GM12878 (cell line): ENCODE measurements around the gene GALNT9. TPM values are rescaled to one million over a fixed set of nuclear protein-coding genes. Genes with fewer than 3 reads are reported as not detected.

ENCODE experiments used
- ATAC-seq: fragments of 200-7000 bp; cut with Tn5 transposase; 3 replicates; pipeline ENCODE4 v1.9.1; 2020; ENCODE audit warnings: mild to moderate bottlenecking, moderate library complexity
- BruUV-seq: library from RNA; stranded (reverse); fragments of 400-500 nt; replicated peaks from 2 replicates; lab custom pipeline; 2021; lab: Mats Ljungman, UMichigan
- CTCF ChIA-PET: fragments of 300-600 bp; sonication (Branson Sonifier 250); formaldehyde crosslinking; extraction: SDS; loops from one replicate; lab custom pipeline; 2021; ENCODE audit warnings: inconsistent platforms; lab: Yijun Ruan, JAX
- POLR2A ChIA-PET: fragments of 350-600 bp; formaldehyde crosslinking; extraction: SDS; loops from one replicate; lab custom pipeline; 2021; ENCODE audit warnings: inconsistent platforms; lab: Charles Lee
- RAD21 ChIA-PET: fragments of 300-600 bp; sonication (Branson Sonifier 250); formaldehyde crosslinking; loops from one replicate; lab custom pipeline; 2023; ENCODE audit warnings: antibody characterized with exemption; ENCODE audit not compliant: unreplicated experiment; lab: Charles Lee
- SMC1A ChIA-PET: fragments of 300-600 bp; sonication (Branson Sonifier 250); formaldehyde crosslinking; loops from one replicate; lab custom pipeline; 2023; ENCODE audit not compliant: unreplicated experiment, uncharacterized antibody; lab: Charles Lee
- DNase-seq: peaks from one replicate; pipeline ENCODE4 v3.0.0-alpha.2; 2011; ENCODE audit warnings: low read depth, low spot score
- FAIRE-seq: peaks from 3 replicates; lab custom pipeline; 2011; peaks lifted over from hg19 to GRCh38; lab: Jason Lieb, UNC
- H2AFZ ChIP-seq: 2 replicates; pipeline ENCODE4 v1.6.0; 2011; ENCODE audit warnings: low read depth, low read length, control low read depth; ENCODE audit not compliant: control insufficient read depth
- H3K27ac ChIP-seq: 2 replicates; pipeline ENCODE4 v1.5.1; 2011; ENCODE audit warnings: control low read depth; ENCODE audit not compliant: control insufficient read depth, insufficient read depth
- H3K27me3 ChIP-seq, 2 experiments: replicated peaks in 1 of 2; 2 replicates each; pipeline versions ENCODE4 v1.6.0 to v1.6.1; 2011; ENCODE audit warnings: low read length in 1 of 2; ENCODE audit not compliant: control insufficient read depth in 2 of 2, insufficient read depth in 2 of 2
- H3K36me3 ChIP-seq, 2 experiments: 2 replicates each; pipeline ENCODE4 v1.5.1; 2011; ENCODE audit warnings: low read length in 1 of 2; ENCODE audit not compliant: control insufficient read depth in 2 of 2, insufficient read depth in 2 of 2
- H3K4me1 ChIP-seq: 2 replicates; pipeline ENCODE4 v1.6.1; 2011; ENCODE audit warnings: mild to moderate bottlenecking, low read length, moderate library complexity, mixed read lengths; ENCODE audit not compliant: control insufficient read depth, insufficient read depth
- H3K4me2 ChIP-seq: 2 replicates; pipeline ENCODE4 v1.6.0; 2011; ENCODE audit warnings: control low read depth; ENCODE audit not compliant: control insufficient read depth, insufficient read depth
- H3K4me3 ChIP-seq: fragments of 200-600 bp; sonication (generic); 2 replicates; pipeline ENCODE4 v1.5.1; 2016
- H3K79me2 ChIP-seq: 2 replicates; pipeline ENCODE4 v1.6.0; 2011; ENCODE audit warnings: low read length; ENCODE audit not compliant: control insufficient read depth, insufficient read depth
- H3K9ac ChIP-seq: 2 replicates; pipeline ENCODE4 v1.8.0; 2011; ENCODE audit warnings: low read length, control low read depth, mixed read lengths; ENCODE audit not compliant: control insufficient read depth, insufficient read depth
- H3K9me3 ChIP-seq: replicated peaks from 3 replicates; pipeline ENCODE4 v1.5.1; 2011; ENCODE audit warnings: mild to moderate bottlenecking, low read length; ENCODE audit not compliant: control insufficient read depth, insufficient read depth
- H4K20me1 ChIP-seq: 2 replicates; pipeline ENCODE4 v1.6.0; 2011; ENCODE audit not compliant: control insufficient read depth, insufficient read depth
- ATF7 ChIP-seq: fragments of 450-650 bp; IDR thresholded peaks from 2 replicates; pipeline ENCODE4 v1.6.1; 2016; ENCODE audit warnings: low read depth, mild to moderate bottlenecking
- BCL11A ChIP-seq: IDR thresholded peaks from 2 replicates; pipeline ENCODE4 v1.6.1; 2011; ENCODE audit warnings: low read depth, low read length
- BCLAF1 ChIP-seq: fragments of 450-650 bp; IDR thresholded peaks from 2 replicates; pipeline ENCODE4 v1.6.1; 2017; ENCODE audit warnings: antibody characterized with exemption, mild to moderate bottlenecking, moderate library complexity
- EP300 ChIP-seq, 2 experiments: fragments of 150-350 bp in 1 of 2; IDR thresholded peaks; 2 replicates each; pipeline ENCODE4 v1.6.1; 2011 to 2012; ENCODE audit warnings: low read depth in 2 of 2, low read length in 2 of 2, borderline replicate concordance in 1 of 2, improper control_type of control experiment in 1 of 2, inconsistent platforms in 1 of 2; ENCODE audit not compliant: control insufficient read depth in 1 of 2
- EZH2 ChIP-seq: IDR thresholded peaks from 2 replicates; pipeline ENCODE4 v1.6.1; 2012; ENCODE audit warnings: low read depth, mild to moderate bottlenecking, control low read depth, inconsistent platforms, low read length, borderline replicate concordance; ENCODE audit not compliant: control insufficient read depth
- IRF3 ChIP-seq: fragments of 450-650 bp; IDR thresholded peaks from 2 replicates; pipeline ENCODE4 v1.6.1; 2014; ENCODE audit warnings: mild to moderate bottlenecking
- MEF2B ChIP-seq: fragments of 450-650 bp; IDR thresholded peaks from 2 replicates; pipeline ENCODE4 v1.6.1; 2018; ENCODE audit warnings: mild to moderate bottlenecking, moderate library complexity; ENCODE audit not compliant: partially characterized antibody, poor library complexity, severe bottlenecking
- MLLT1 ChIP-seq: fragments of 450-650 bp; IDR thresholded peaks from 2 replicates; pipeline ENCODE4 v1.6.1; 2016; ENCODE audit warnings: mild to moderate bottlenecking
- MYB ChIP-seq: fragments of 150-350 bp; IDR thresholded peaks from 2 replicates; pipeline ENCODE4 v1.6.1; 2014; ENCODE audit warnings: mild to moderate bottlenecking, low read depth, low read length, borderline replicate concordance
- RAD51 ChIP-seq: fragments of 450-650 bp; IDR thresholded peaks from 2 replicates; pipeline ENCODE4 v1.6.1; 2016; ENCODE audit warnings: moderate library complexity, mild to moderate bottlenecking, inconsistent platforms
- REST ChIP-seq: IDR thresholded peaks from 2 replicates; pipeline ENCODE4 v1.6.1; 2012; ENCODE audit warnings: mild to moderate bottlenecking, low read depth, low read length
- SMC3 ChIP-seq: IDR thresholded peaks from 2 replicates; pipeline ENCODE4 v1.6.1; 2011; ENCODE audit warnings: low read length, improper control_type of control experiment, borderline replicate concordance
- SPI1 ChIP-seq: IDR thresholded peaks from 2 replicates; pipeline ENCODE4 v1.6.1; 2011; ENCODE audit warnings: low read depth, mild to moderate bottlenecking, low read length, moderate library complexity, borderline replicate concordance; ENCODE audit not compliant: insufficient read depth
- TAF1 ChIP-seq: IDR thresholded peaks from 2 replicates; pipeline ENCODE4 v1.6.1; 2011; ENCODE audit warnings: mild to moderate bottlenecking, low read depth, low read length, borderline replicate concordance
- WGBS: methylation state at CpG from one replicate; pipeline ENCODE4 v1.1.6; 2016; ENCODE audit warnings: low lambda C conversion rate; ENCODE audit not compliant: insufficient replicate concordance, insufficient coverage; ENCODE audit errors: missing lambda C conversion rate; 5-methylcytosine and 5-hydroxymethylcytosine counted together
- in situ Hi-C: fragments of 300-500 bp; cut with MboI; formaldehyde crosslinking; loops from 9 replicates; pipeline ENCODE4 v1.14.3; 2018; ENCODE audit warnings: mixed read lengths
- intact Hi-C: fragments of 100-400 bp; cut with micrococcal nuclease; formaldehyde crosslinking; loops from one replicate; pipeline ENCODE4 v1.14.2; 2022; ENCODE audit not compliant: unreplicated experiment
- polyA plus RNA-seq, 11 experiments: library from polyadenylated mRNA; depleted of rRNA in 4 of 11; unstranded in 6 of 11; stranded (reverse) in 5 of 11; fragments of >200 nt; fragmentation: Nextera tagmentation in 4 of 11; fragmentation: Illumina TruSeq in 1 of 11; extraction: Ambion mirVana in 4 of 11; extraction: Trizol in 1 of 11; gene quantifications; 1 replicate in 1 of 11; 2 replicates in 10 of 11; pipeline versions ENCODE4 v1.2.1 to v1.2.3, GENCODE V29; 2011 to 2016; ENCODE audit warnings: inconsistent platforms in 2 of 11, missing spikeins in 2 of 11, low read depth in 1 of 11
- total RNA-seq, 4 experiments: library from RNA; depleted of rRNA in 3 of 4; stranded (reverse); fragments of >200 nt in 3 of 4; fragmentation: Illumina TruSeq in 1 of 4; extraction: Trizol in 1 of 4; gene quantifications; 2 replicates each; pipeline versions ENCODE4 v1.2.1 to v1.2.3, GENCODE V29; 2013 to 2021

GALNT9 gene
- total and polyA plus RNA-seq, 10 of the 15 experiments (the other 5 are each of a cell fraction or from before 2014, with no cell fraction given), result 0.04 TPM; not detected in 9

GRCh38 chr12:132170094-132170636, 159.2 kb downstream of the GALNT9 start:
- no peaks in the 10 kb centered on the region for H3K36me3 ChIP-seq
- in situ Hi-C loops, result no loop called here
- H3K9me3 ChIP-seq, result no peaks in the 10 kb centered on the region
- BruUV-seq, result no TSS peak
- intact Hi-C loops, result no loop called here
- DNase-seq (no peak), ATAC-seq (no peak), FAIRE-seq (no peak)
- no peak overlapping the region for H2AFZ ChIP-seq
- H3K4me1 ChIP-seq, result peaks cover 6% of the 10 kb centered on the region
- H3K27me3 ChIP-seq, result no peaks in the 10 kb centered on the region
- H3K9ac ChIP-seq, result no peak overlapping the region
- 23% methylated on average over 16 of the region's 16 CpGs for WGBS
- SMC1A ChIA-PET, result no interaction called here
- H3K4me2 ChIP-seq, result no peak overlapping the region
- POLR2A ChIA-PET, result no interaction called here
- no peaks in the 10 kb centered on the region for H4K20me1 ChIP-seq
- H3K27ac ChIP-seq, result no peak overlapping the region
- H3K79me2 ChIP-seq, result no peaks in the 10 kb centered on the region
- RAD21 ChIA-PET, result no interaction called here
- CTCF ChIA-PET, result no interaction called here
- no peak overlapping the region for H3K4me3 ChIP-seq
- no peak for TF ChIP-seq BCL11A
- no peak for TF ChIP-seq EZH2
- no peak for TF ChIP-seq SMC3
- TF ChIP-seq IRF3, result no peak
- no peak for TF ChIP-seq RAD51
- no peak for TF ChIP-seq BCLAF1
- no peak for TF ChIP-seq TAF1
- TF ChIP-seq MLLT1, result no peak
- TF ChIP-seq SPI1, result no peak
- TF ChIP-seq ATF7, result no peak
- TF ChIP-seq MYB, result no peak
- no peak for TF ChIP-seq EP300 (IDR thresholded peaks at IDR 0.05; ENCODE audit: borderline replicate concordance in 1 of 2, control insufficient read depth in 1 of 2, low read depth in 2 of 2, low read length in 2 of 2)
- no peak for TF ChIP-seq MEF2B
- no peak for TF ChIP-seq REST
